Smooth muscle cell of the brain vasculature (primary cell): Measurements from ENCODE around the gene TBX4.
"Not testable (repeated sequence)": the region's sequence is repeated elsewhere in the genome, so short reads cannot be mapped to it uniquely, and the experiment has no call there.

ENCODE experiments used
- DNase-seq: peaks from one replicate; pipeline ENCODE4 v3.0.0-alpha.2; 2012; ENCODE audit warnings: low read depth, low spot score

Gene TBX4

GRCh38 chr17:61483778-61484116 is 31.5 kb downstream of the TBX4 start:
- no peak for DNase-seq

GRCh38 chr17:61484174-61484573 is 32.0 kb downstream of the TBX4 start:
- DNase-seq: no peak

- no peak for DNase-seq
These were observed 33.0 kb downstream of the TBX4 start for GRCh38 chr17:61485067-61485775.

GRCh38 chr17:61486135-61487120 is 34.2 kb downstream of the TBX4 start:
- DNase-seq: no peak

GRCh38 chr17:61487161-61487988 is 35.2 kb downstream of the TBX4 start:
- no peak for DNase-seq

- no peak for DNase-seq
These were observed 35.9 kb downstream of the TBX4 start for GRCh38 chr17:61487989-61488595.

- no peak for DNase-seq
These were observed 36.9 kb downstream of the TBX4 start for GRCh38 chr17:61488878-61489718.

GRCh38 chr17:61489719-61490490 is 37.7 kb downstream of the TBX4 start:
- DNase-seq: no peak

GRCh38 chr17:61490540-61490975 is 38.3 kb downstream of the TBX4 start:
- DNase-seq: no peak

- no peak for DNase-seq
These were observed 39.8 kb downstream of the TBX4 start for GRCh38 chr17:61491981-61492380.

- no peak for DNase-seq
These were observed 40.7 kb downstream of the TBX4 start for GRCh38 chr17:61492759-61493526.

- not testable (repeated sequence) for DNase-seq
These were observed 41.7 kb downstream of the TBX4 start for GRCh38 chr17:61493830-61494324.

GRCh38 chr17:61494325-61495160 is 42.3 kb downstream of the TBX4 start:
- no peak for DNase-seq

GRCh38 chr17:61495161-61495857 is 43.1 kb downstream of the TBX4 start:
- DNase-seq: no peak

GRCh38 chr17:61496174-61496956 is 44.1 kb downstream of the TBX4 start:
- DNase-seq: no peak

- no peak for DNase-seq
These were observed 44.9 kb downstream of the TBX4 start for GRCh38 chr17:61496957-61497653.
